SHP77 (cell line): Measurements from ENCODE around the gene PTPN18.

Source experiments
- DNase-seq, 2 experiments: peaks; one replicate each; lab custom pipeline; 2025; lab: John Stamatoyannopoulos, UW

Gene PTPN18

GRCh38 chr2:130365075-130365474 is 9.2 kb downstream of the PTPN18 start:
- no peak for DNase-seq

GRCh38 chr2:130365963-130366362 is 10.1 kb downstream of the PTPN18 start:
- no peak for DNase-seq

GRCh38 chr2:130366720-130367119 is 10.9 kb downstream of the PTPN18 start:
- no peak for DNase-seq

- no peak for DNase-seq
These were observed 12.9 kb downstream of the PTPN18 start for GRCh38 chr2:130368786-130369185.

GRCh38 chr2:130369311-130369964 is 13.6 kb downstream of the PTPN18 start:
- DNase-seq: no peak

- no peak for DNase-seq
These were observed 14.1 kb downstream of the PTPN18 start for GRCh38 chr2:130369965-130370341.

- DNase-seq: no peak
These were observed 14.6 kb downstream of the PTPN18 start for GRCh38 chr2:130370490-130370889.

GRCh38 chr2:130371723-130372054 is 15.8 kb downstream of the PTPN18 start:
- DNase-seq: peak in 1 of 2 experiments; percentile 56

GRCh38 chr2:130372055-130372832 is 16.4 kb downstream of the PTPN18 start:
- peak; percentile 79 to 85 for DNase-seq

- DNase-seq: no peak
These were observed 17.3 kb downstream of the PTPN18 start for GRCh38 chr2:130372833-130373807.

- DNase-seq: no peak
These were observed 18.0 kb downstream of the PTPN18 start for GRCh38 chr2:130373808-130374365.

- DNase-seq: no peak
These were observed 18.9 kb downstream of the PTPN18 start for GRCh38 chr2:130374587-130375290.

GRCh38 chr2:130375291-130376266 is 19.7 kb downstream of the PTPN18 start:
- no peak for DNase-seq

GRCh38 chr2:130376433-130377293 is 20.8 kb downstream of the PTPN18 start:
- no peak for DNase-seq

- DNase-seq: no peak
These were observed 21.6 kb downstream of the PTPN18 start for GRCh38 chr2:130377491-130377890.

GRCh38 chr2:130378206-130378897 is 22.5 kb downstream of the PTPN18 start:
- no peak for DNase-seq

- no peak for DNase-seq
These were observed 23.0 kb downstream of the PTPN18 start for GRCh38 chr2:130378898-130379214.

- DNase-seq: no peak
These were observed 24.5 kb downstream of the PTPN18 start for GRCh38 chr2:130380096-130380934.
